Ectodermal cell (in vitro differentiated cells): Measurements from ENCODE around the gene P3H4.

Source experiments
- H3K27ac ChIP-seq: 2 replicates; pipeline ENCODE4 v1.7.0; 2013; ENCODE audit warnings: mild to moderate bottlenecking, low read depth, low read length; ENCODE audit not compliant: insufficient read depth, poor library complexity, severe bottlenecking
- H3K27me3 ChIP-seq: 2 replicates; pipeline ENCODE4 v1.7.0; 2013; ENCODE audit warnings: mild to moderate bottlenecking, low read length; ENCODE audit not compliant: insufficient read depth, control insufficient read depth, poor library complexity, severe bottlenecking
- H3K36me3 ChIP-seq: one replicate; pipeline ENCODE4 v1.7.0; 2013; ENCODE audit warnings: low read length; ENCODE audit not compliant: control insufficient read depth, insufficient read depth
- H3K4me1 ChIP-seq: one replicate; pipeline ENCODE4 v1.7.0; 2013; ENCODE audit warnings: low read length; ENCODE audit not compliant: control insufficient read depth, insufficient read depth
- H3K4me3 ChIP-seq: 2 replicates; pipeline ENCODE4 v1.7.0; 2013; ENCODE audit warnings: low read depth, low read length, control low read depth; ENCODE audit not compliant: insufficient read depth
- H3K9me3 ChIP-seq: 2 replicates; pipeline ENCODE4 v1.7.0; 2013; ENCODE audit warnings: mild to moderate bottlenecking, low read length, moderate library complexity; ENCODE audit not compliant: control insufficient read depth
- WGBS, 2 experiments: methylation state at CpG; one replicate each; pipeline ENCODE4 v1.1.7; 2013; ENCODE audit warnings: missing lambda C conversion rate in 2 of 2; 5-methylcytosine and 5-hydroxymethylcytosine counted together

P3H4 gene

DNA sequence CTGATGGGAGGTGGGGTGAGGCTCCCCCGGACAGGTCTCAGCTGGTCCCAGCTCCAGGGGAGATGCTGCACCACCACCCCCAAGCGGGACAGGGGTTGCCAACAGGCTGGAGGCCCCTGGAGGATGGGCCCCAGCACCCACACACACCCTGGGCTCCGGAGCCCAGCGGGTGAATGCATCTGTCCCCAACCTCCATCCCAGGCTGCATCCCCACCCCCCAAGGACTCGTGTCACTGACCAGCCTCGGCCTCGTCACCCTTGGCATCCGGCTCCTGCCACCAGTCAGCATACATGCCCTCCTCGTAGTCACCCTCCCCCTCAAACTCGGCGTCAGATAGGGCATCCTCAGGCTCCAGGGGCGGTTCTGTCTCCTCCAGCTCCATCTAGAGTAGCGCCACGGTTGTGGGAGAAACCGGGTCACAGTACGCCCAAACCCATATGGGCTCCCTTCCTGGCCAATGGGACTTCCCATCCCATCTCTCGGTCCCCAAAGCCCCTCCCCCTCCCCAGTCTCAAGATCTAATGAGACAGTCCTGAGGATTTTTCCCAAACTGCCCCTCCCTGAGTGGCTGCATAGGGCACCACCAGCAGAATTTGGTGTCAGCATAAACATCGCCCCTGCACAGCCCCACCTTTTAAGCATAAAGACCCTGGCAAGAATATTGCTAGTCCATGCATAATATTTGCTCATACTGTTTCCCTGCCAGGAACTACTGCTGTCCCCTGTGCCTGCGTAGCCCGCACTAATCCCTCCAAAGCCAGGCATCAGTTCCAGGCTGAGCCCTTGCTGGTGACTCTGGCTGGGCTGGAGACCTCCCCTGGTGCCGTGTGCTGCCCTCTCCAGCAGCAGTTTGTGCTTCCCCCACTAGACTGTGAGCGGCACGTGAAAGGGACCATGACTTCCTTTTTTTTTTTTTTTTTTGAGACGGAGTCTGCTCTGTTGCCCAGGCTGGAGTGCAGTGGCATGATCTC, 8.4 kb downstream of the P3H4 start:
- no peaks in the 10 kb centered on the region for H3K27me3 ChIP-seq
- H3K27ac ChIP-seq = no peak overlapping the region
- WGBS, 2 experiments = 80 to 81% methylated on average over 24 of the region's 24 CpGs
- no peaks in the 10 kb centered on the region for H3K9me3 ChIP-seq
- H3K4me1 ChIP-seq = peaks cover 9% of the 10 kb centered on the region
- H3K36me3 ChIP-seq = peaks cover 3% of the 10 kb centered on the region
- H3K4me3 ChIP-seq = no peak overlapping the region

DNA sequence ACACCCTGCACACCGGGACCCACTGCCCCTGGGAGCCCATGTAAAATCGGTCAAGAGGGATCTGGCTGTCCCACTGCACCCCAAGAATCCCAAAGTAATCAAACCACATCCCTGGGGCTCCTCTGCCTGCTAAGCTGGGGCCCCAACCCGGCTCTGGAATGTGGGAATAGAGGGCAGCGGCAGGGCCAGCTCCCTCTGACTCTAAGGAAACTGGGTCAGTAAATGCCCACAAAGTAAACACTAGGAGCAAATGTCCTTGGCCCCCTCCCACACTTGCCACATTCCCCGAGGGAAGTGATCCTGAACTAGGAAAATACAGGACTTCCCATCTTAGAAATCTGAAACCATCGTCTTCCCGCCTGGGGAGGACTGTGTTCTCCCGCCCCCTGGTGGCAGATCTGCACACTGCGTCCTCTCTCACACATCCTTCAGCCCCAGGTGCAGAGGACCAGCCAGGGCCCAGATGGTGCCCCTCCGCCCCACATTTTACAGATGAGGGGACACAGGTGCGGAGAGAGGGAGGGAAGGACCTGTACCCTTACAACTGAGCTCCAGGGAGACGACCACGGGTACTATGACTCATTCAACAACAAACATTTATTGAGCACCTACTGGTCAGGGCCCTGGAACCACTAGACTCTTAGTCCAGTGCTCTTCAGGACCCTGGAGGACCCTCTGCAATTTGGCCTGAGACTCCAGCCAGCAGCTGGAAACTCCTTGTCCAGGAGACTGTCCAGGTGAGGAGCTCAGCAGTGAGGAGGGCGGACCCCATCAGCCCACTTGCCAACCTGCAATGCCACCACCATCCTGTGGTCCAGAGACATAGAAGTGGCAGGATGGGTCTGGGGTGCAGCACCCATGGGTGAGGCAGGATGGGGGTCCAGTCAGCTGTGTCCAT, 10.1 kb downstream of the P3H4 start:
- Histone ChIP-seq H3K4me1 (peaks cover 9% of the 10 kb centered on the region), H3K27ac (no peak overlapping the region), H3K9me3 (no peaks in the 10 kb centered on the region), H3K36me3 (no peaks in the 10 kb centered on the region), H3K27me3 (no peaks in the 10 kb centered on the region), H3K4me3 (no peak overlapping the region)
- WGBS, 2 experiments = 18 to 19% methylated on average over 14 of the region's 14 CpGs

DNA sequence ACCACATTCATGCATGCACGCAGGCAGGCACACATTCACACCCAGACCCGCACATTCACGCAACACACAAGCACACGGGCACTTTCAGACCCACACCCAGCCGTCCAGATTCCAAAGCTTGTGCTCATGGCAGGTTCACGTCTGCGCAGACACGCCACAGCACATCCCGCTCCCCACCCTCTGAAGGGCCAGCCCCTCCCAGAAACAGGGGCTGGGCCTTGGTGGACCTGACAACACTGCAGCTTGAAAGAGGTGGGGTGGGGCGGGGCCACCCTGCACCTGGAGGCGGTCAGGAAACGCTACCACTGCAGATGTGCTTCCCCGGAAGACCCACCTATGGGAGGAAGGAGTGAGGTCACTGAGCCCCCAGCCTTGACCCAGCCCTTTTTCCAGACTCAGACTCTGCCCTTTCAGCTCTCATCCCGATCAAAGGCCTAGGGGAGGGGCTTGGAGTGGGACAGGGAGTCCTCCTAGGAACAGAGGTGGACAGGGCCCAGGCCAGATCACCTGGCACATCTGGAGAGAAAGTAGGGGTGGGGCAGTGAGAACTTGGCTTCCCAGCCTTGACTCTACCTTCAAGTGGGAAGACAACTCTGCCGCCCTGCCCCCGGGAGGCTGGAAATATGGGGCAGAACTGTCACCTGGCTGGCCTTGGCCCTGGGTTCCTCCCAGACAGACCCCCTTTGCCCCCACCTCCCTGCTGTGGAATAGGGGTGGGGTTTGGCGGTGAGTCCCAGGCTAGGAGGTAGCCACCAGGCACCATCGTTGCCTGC, 11.0 kb downstream of the P3H4 start:
- WGBS, 2 experiments = 40% methylated on average over 18 of the region's 18 CpGs
- H3K9me3 ChIP-seq = no peaks in the 10 kb centered on the region
- no peaks in the 10 kb centered on the region for H3K27me3 ChIP-seq
- H3K27ac ChIP-seq = no peak overlapping the region
- H3K4me1 ChIP-seq = peaks cover 9% of the 10 kb centered on the region
- no peak overlapping the region for H3K4me3 ChIP-seq
- H3K36me3 ChIP-seq = no peaks in the 10 kb centered on the region

DNA sequence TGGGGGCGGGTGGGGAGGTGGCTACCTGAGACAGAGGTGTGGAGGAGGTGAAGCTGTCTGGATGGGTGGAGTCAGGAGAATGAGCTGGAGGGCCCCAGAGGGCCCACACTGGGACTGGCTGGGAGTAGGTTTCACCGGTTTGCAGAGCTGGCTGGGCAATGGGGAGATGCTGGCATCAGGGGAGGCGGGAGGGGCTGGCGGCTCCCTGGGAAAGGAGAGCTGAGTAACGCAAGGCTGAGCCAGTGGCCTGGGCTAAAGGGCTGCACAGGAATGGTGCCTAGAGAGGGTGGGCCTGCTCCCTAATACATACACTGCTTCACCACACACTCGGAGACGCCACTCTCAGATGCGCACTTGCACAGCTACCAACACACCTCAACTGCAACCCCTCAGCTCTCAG, 12.4 kb downstream of the P3H4 start:
- Histone ChIP-seq H3K4me3 (no peak overlapping the region), H3K27me3 (no peaks in the 10 kb centered on the region), H3K9me3 (no peaks in the 10 kb centered on the region), H3K4me1 (peaks cover 11% of the 10 kb centered on the region), H3K27ac (no peak overlapping the region), H3K36me3 (no peaks in the 10 kb centered on the region)
- WGBS, 2 experiments = 86 to 87% methylated on average over 8 of the region's 8 CpGs

DNA sequence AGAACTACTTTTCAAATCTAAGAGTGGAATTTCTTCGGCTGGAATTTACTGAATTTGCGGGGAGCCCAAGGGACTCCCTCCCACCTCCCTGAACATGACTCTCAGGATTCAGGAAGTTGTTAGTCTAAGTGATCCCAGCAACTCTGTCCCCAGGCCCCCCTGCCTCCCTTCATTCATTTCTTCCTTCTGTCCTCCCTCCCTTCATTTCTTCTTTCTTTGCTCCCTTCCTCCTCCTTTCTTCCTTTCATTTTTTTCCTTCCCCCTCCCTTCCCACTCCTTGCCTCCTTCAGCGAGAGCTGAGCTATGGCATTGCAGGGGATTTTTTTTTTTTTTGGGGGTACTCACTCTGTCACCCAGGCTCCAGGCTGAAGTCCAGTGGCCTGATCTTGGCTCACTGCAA, 14.4 kb downstream of the P3H4 start:
- H3K27me3 ChIP-seq = no peaks in the 10 kb centered on the region
- no peaks in the 10 kb centered on the region for H3K36me3 ChIP-seq
- H3K27ac ChIP-seq = no peak overlapping the region
- H3K9me3 ChIP-seq = no peaks in the 10 kb centered on the region
- peaks cover 30% of the 10 kb centered on the region for H3K4me1 ChIP-seq
- 83 to 91% methylated on average over 2 to 3 of the region's 3 CpGs for WGBS, 2 experiments
- no peak overlapping the region for H3K4me3 ChIP-seq

DNA sequence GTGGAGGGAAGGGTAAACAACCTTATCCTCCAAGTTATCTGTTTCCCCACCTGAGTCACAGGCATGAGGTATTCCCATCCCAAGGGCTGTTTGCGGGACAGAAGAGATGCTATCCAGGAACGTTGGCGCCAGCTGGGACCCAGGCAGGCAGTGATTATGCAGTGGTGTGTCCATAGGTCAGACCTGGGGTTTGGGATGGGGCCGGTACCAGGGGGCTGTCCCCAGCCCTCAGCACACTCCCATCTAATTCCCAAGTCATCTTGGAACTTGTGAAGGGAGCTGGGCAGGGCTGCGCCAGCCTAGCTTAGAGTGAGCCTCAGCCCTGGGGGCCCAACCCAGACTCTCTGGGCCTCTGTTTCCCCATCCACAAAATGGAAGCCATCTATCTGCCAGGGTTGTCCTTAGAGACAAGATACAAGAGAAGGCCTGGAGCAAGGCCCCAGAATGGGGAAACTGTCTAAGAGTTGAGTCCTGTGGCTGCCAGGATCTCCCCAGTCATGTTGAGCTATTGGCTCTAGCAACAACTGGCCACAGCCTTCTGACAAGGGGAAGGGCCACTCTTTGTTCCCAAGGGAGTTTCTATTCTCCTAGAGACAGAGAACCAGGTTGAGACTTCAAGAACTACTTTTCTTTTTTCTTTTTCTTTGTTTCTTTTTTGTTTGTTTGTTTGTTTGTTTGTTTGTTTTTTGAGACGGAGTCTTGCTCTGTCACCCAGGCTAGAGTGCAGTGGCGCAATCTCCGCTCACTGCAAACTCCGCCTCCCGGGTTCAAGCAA, 15.4 kb downstream of the P3H4 start:
- no peak overlapping the region for H3K4me3 ChIP-seq
- no peaks in the 10 kb centered on the region for H3K36me3 ChIP-seq
- H3K4me1 ChIP-seq = peaks cover 29% of the 10 kb centered on the region
- H3K27ac ChIP-seq = no peak overlapping the region
- WGBS, 2 experiments = 92 to 97% methylated on average over 10 of the region's 10 CpGs
- no peaks in the 10 kb centered on the region for H3K9me3 ChIP-seq
- no peaks in the 10 kb centered on the region for H3K27me3 ChIP-seq

DNA sequence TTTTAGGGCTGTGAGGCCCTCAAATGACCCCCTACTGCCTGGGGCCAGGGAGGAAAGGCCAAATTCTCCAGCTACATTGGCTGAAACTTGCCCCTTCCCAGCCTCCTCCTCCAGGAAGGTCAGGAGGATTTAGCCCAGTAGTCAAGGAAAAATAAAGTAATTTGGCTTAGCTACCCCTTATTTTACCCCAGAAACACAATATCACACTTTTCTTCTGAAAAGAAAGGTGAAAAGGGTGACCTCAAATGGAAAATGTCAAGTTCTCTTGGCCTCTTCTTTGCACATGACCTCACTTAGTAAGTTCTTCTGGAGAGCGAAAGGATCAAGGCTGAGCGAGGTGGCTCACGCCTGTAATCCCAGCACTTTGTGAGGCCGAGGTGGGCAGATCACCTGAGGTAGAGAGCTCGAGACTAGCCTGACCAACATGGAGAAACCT, 17.2 kb downstream of the P3H4 start:
- WGBS, 2 experiments = 92 to 96% methylated on average over 5 of the region's 5 CpGs
- no peak overlapping the region for H3K4me3 ChIP-seq
- H3K27me3 ChIP-seq = no peaks in the 10 kb centered on the region
- peaks cover 21% of the 10 kb centered on the region for H3K4me1 ChIP-seq
- H3K27ac ChIP-seq = no peak overlapping the region
- no peaks in the 10 kb centered on the region for H3K9me3 ChIP-seq
- H3K36me3 ChIP-seq = no peaks in the 10 kb centered on the region

DNA sequence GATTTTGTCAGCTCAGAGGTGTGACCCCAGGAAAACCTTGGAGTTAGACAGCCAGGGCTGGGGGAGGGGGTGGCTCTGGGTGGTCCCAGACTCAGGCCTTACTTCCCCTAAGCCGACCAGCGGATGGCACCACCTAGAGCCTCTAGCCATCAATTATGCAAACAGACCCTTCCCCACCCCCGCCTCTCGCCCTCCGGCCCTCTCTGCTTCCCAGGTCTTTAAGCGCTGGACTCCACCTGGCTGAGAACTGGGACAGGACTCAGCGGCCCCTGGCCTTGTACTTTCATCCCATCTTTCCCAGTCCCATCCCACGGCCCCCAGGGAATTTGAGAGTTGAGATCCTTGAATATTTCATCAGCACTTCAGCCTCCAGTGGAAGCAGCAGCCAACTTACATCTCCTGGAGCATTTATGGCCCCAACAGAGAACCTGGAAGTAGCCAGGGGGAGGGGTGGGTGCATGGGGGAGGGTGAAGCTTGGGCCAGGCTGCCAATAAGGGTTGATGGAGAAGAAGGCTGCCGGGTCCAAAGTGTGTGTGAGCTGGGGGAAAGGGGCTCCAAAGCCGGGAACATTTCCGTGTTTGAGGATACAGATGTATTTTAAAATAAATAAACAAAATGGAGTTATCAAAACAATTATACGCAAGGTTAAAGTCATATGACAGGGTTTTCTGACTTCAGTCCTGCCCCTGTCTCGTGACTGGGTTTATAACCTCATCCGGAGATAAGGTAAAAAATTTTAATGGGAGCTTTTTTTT, 17.8 kb downstream of the P3H4 start:
- Histone ChIP-seq H3K9me3 (no peaks in the 10 kb centered on the region), H3K27ac (no peak overlapping the region), H3K27me3 (no peaks in the 10 kb centered on the region), H3K4me3 (no peak overlapping the region), H3K4me1 (peaks cover 21% of the 10 kb centered on the region), H3K36me3 (no peaks in the 10 kb centered on the region)
- 28 to 31% methylated on average over 12 to 14 of the region's 14 CpGs for WGBS, 2 experiments
